Upper lobe of left lung (tissue), 4 donors: ENCODE results near the gene MORC1.

Source experiments
- CTCF ChIP-seq, 6 experiments: fragments of 450-650 bp in 4 of 6; fragments of 200-600 bp in 2 of 6; sonication (generic) in 2 of 6; IDR thresholded peaks; one replicate each; pipeline ENCODE4 v1.5.1; 2016 to 2019; ENCODE audit warnings: antibody characterized with exemption in 6 of 6
- POLR2AphosphoS5 ChIP-seq, 2 donors: sonication (generic); formaldehyde crosslinking; IDR thresholded peaks; one replicate each; pipeline ENCODE4 v1.5.1; 2017; ENCODE audit warnings: antibody characterized with exemption in 2 of 2

- TF ChIP-seq POLR2AphosphoS5 (IDR thresholded peaks at IDR 0.05) (no peak), CTCF (IDR thresholded peaks at IDR 0.05) (no peak)
These were observed 8.4 kb downstream of the MORC1 start for GRCh38 chr3:109109574-109109973.
